Neural cell (in vitro differentiated cells): ENCODE measurements around the gene CC2D1A. TPM values are rescaled to one million over a fixed set of nuclear protein-coding genes. Genes with fewer than 3 reads are reported as not detected.

Experiments used
- H2AFZ ChIP-seq: fragments of 200-600, 300-800 bp; sonication (generic), shearing (Covaris generic); 2 replicates; pipeline ENCODE4 v1.6.0; 2014; ENCODE audit warnings: low read depth, mild to moderate bottlenecking, antibody characterized with exemption, low read length, moderate library complexity
- H3F3A ChIP-seq: fragments of 200-600 bp; shearing (Covaris generic); 2 replicates; pipeline ENCODE4 v1.6.1; 2016; ENCODE audit warnings: mild to moderate bottlenecking, moderate library complexity, mixed read lengths, antibody characterized with exemption, low read length; ENCODE audit not compliant: insufficient read depth, poor library complexity, severe bottlenecking
- H3K27ac ChIP-seq: fragments of 200-600, 300-800 bp; sonication (generic), shearing (Covaris generic); 2 replicates; pipeline ENCODE4 v1.5.1; 2014; ENCODE audit warnings: mild to moderate bottlenecking, low read length, moderate library complexity
- H3K27me3 ChIP-seq: fragments of 300-800, 200-600 bp; sonication (generic), shearing (Covaris generic); 2 replicates; pipeline ENCODE4 v1.6.0; 2014; ENCODE audit warnings: mild to moderate bottlenecking, low read depth, low read length, moderate library complexity; ENCODE audit not compliant: insufficient read depth
- H3K36me3 ChIP-seq: fragments of 300-800, 200-600 bp; sonication (generic), shearing (Covaris generic); 2 replicates; pipeline ENCODE4 v1.5.1; 2014; ENCODE audit warnings: mild to moderate bottlenecking, antibody characterized with exemption, low read length, moderate library complexity; ENCODE audit not compliant: insufficient read depth
- H3K4me2 ChIP-seq: fragments of 300-800, 200-600 bp; sonication (generic), shearing (Covaris generic); 2 replicates; pipeline ENCODE4 v1.6.0; 2014; ENCODE audit warnings: mild to moderate bottlenecking, low read length
- H3K4me3 ChIP-seq: fragments of 300-800, 200-600 bp; sonication (generic), shearing (Covaris generic); 2 replicates; pipeline ENCODE4 v1.5.1; 2014; ENCODE audit warnings: mild to moderate bottlenecking, low read length, moderate library complexity
- H3K79me2 ChIP-seq: fragments of 200-600 bp; shearing (Covaris generic); replicated peaks from 2 replicates; pipeline ENCODE4 v1.6.0; 2014; ENCODE audit warnings: mild to moderate bottlenecking, low read length, moderate library complexity; ENCODE audit not compliant: insufficient read depth
- H3K9ac ChIP-seq: fragments of 300-800, 200-600 bp; sonication (generic), shearing (Covaris generic); 2 replicates; pipeline ENCODE4 v1.6.1; 2016; ENCODE audit warnings: mild to moderate bottlenecking, low read length, mixed read lengths
- H3K9me2 ChIP-seq: fragments of 200-600 bp; shearing (Covaris generic); 2 replicates; pipeline ENCODE4 v1.6.1; 2016; ENCODE audit warnings: mild to moderate bottlenecking, low read length, mixed read lengths; ENCODE audit not compliant: insufficient read depth
- H3K9me3 ChIP-seq: fragments of 200-600, 300-800 bp; sonication (generic), shearing (Covaris generic); 2 replicates; pipeline ENCODE4 v1.6.1; 2016; ENCODE audit warnings: mild to moderate bottlenecking, mixed run types, low read length, moderate library complexity, mixed read lengths
- H4K20me1 ChIP-seq: fragments of 200-600 bp; shearing (Covaris generic); 2 replicates; pipeline ENCODE4 v1.6.1; 2016; ENCODE audit warnings: mild to moderate bottlenecking, mixed run types; ENCODE audit not compliant: insufficient read depth
- EP300 ChIP-seq: fragments of 450-650 bp; conservative IDR thresholded peaks from 2 replicates; pipeline ENCODE4 v1.6.1; 2014; ENCODE audit warnings: antibody characterized with exemption, mild to moderate bottlenecking, moderate library complexity; ENCODE audit not compliant: poor library complexity, severe bottlenecking
- EZH2 ChIP-seq: fragments of 200-600, 300-800 bp; shearing (Covaris generic), sonication (generic); IDR thresholded peaks from 2 replicates; pipeline ENCODE4 v1.6.1; 2014; ENCODE audit warnings: antibody characterized with exemption, low read length, borderline replicate concordance, mild to moderate bottlenecking; ENCODE audit not compliant: insufficient read depth, poor library complexity, severe bottlenecking
- MXI1 ChIP-seq: fragments of 450-650 bp; conservative IDR thresholded peaks from 2 replicates; pipeline ENCODE4 v1.6.1; 2014; ENCODE audit warnings: antibody characterized with exemption, mild to moderate bottlenecking; ENCODE audit not compliant: poor library complexity, severe bottlenecking
- POLR2AphosphoS5 ChIP-seq: IDR thresholded peaks from 2 replicates; pipeline ENCODE4 v1.6.1; 2012
- RAD21 ChIP-seq: fragments of 450-650 bp; conservative IDR thresholded peaks from 2 replicates; pipeline ENCODE4 v1.6.1; 2014; ENCODE audit warnings: antibody characterized with exemption, mild to moderate bottlenecking, moderate library complexity
- REST ChIP-seq: IDR thresholded peaks from 2 replicates; pipeline ENCODE4 v1.6.1; 2012; ENCODE audit warnings: borderline replicate concordance
- SMC3 ChIP-seq: fragments of 450-650 bp; conservative IDR thresholded peaks from 2 replicates; pipeline ENCODE4 v1.6.1; 2014; ENCODE audit warnings: antibody characterized with exemption, mild to moderate bottlenecking, moderate library complexity; ENCODE audit not compliant: poor library complexity
- TAF1 ChIP-seq: IDR thresholded peaks from 2 replicates; pipeline ENCODE4 v1.6.1; 2012; ENCODE audit warnings: low read depth
- polyA plus RNA-seq: library from polyadenylated mRNA; depleted of rRNA; stranded (reverse); fragments of >200 nt; gene quantifications from 2 replicates; pipeline ENCODE4 v1.2.3, GENCODE V29; 2014
- TF ChIP-seq, protein P1 (sequence below): fragments of 450-650 bp; IDR thresholded peaks from 2 replicates; pipeline ENCODE4 v1.5.1; 2014; ENCODE audit warnings: antibody characterized with exemption, mild to moderate bottlenecking, moderate library complexity; ENCODE audit not compliant: poor library complexity, severe bottlenecking

Gene CC2D1A
- polyA plus RNA-seq, 1 donor from 2014 or later: 24.5 TPM

DNA sequence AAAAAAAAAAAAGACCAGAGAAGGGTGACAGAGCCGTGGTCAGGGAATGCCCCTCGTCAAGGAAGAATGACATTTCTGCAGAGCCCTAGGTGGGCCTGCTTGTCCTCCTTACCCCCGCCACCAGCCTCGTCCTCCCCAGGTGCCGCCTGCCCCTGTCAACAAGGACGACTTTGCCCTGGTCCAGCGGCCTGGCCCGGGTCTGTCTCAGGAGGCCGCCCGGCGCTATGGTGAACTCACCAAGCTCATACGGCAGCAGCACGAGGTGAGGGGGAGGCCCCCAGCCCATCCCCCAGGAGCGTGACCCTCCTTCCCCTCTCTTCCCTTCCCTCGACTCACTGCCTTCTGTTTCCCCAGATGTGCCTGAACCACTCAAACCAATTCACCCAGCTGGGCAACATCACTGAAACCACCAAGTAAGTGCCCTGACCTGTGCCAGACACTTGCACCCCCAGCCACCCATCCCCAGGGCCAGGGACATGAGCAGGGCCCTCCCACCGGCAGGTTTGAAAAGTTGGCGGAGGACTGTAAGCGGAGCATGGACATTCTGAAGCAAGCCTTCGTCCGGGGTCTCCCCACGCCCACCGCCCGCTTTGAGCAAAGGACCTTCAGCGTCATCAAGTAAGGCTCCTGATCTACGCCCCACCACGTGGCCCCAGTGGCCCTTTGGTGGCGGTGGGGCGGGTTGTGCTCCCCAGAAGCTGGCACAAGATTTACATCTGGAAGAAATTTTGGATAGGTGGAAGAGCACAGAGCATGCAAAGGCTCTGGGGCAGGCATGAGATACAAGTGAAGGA, 17.4 kb downstream of the CC2D1A start:
- no peaks in the 10 kb centered on the region for H3K79me2 ChIP-seq
- peaks cover 9% of the 10 kb centered on the region for H3K36me3 ChIP-seq
- no peaks in the 10 kb centered on the region for H3K9me2 ChIP-seq
- TF ChIP-seq EP300: no peak
- TF ChIP-seq REST: no peak
- TF ChIP-seq SMC3: no peak
- TF ChIP-seq, protein P1, sequence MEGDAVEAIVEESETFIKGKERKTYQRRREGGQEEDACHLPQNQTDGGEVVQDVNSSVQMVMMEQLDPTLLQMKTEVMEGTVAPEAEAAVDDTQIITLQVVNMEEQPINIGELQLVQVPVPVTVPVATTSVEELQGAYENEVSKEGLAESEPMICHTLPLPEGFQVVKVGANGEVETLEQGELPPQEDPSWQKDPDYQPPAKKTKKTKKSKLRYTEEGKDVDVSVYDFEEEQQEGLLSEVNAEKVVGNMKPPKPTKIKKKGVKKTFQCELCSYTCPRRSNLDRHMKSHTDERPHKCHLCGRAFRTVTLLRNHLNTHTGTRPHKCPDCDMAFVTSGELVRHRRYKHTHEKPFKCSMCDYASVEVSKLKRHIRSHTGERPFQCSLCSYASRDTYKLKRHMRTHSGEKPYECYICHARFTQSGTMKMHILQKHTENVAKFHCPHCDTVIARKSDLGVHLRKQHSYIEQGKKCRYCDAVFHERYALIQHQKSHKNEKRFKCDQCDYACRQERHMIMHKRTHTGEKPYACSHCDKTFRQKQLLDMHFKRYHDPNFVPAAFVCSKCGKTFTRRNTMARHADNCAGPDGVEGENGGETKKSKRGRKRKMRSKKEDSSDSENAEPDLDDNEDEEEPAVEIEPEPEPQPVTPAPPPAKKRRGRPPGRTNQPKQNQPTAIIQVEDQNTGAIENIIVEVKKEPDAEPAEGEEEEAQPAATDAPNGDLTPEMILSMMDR: no peak
- TF ChIP-seq TAF1: no peak
- TF ChIP-seq MXI1: no peak
- no peak for TF ChIP-seq POLR2AphosphoS5
- no peak for TF ChIP-seq EZH2
- no peak for TF ChIP-seq RAD21
- H2AFZ ChIP-seq: no peak overlapping the region
- H3K27me3 ChIP-seq: no peaks in the 10 kb centered on the region
- H3K27ac ChIP-seq: no peak overlapping the region
- no peak overlapping the region for H3K9ac ChIP-seq
- no peaks in the 10 kb centered on the region for H3K9me3 ChIP-seq
- no peaks in the 10 kb centered on the region for H3F3A ChIP-seq
- no peak overlapping the region for H3K4me2 ChIP-seq
- H4K20me1 ChIP-seq: no peaks in the 10 kb centered on the region
- no peak overlapping the region for H3K4me3 ChIP-seq

DNA sequence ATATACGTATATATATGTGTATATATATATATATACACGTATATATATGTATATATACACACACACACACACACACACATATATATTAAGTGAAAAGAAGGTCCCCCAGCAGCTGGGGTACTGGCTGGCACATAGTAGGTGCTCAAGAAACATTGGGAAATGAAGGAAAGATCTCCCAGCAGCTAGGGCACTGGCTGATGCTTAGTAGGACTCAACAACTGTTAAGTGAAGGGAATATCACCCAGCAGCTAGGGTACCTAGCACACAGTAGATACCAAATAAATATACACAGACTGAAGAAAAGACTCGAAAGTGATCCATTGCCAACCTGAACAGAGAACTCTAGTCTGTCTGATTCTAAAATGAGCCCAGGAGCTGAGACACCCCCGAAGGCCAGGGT, 20.0 kb downstream of the CC2D1A start:
- Histone ChIP-seq H2AFZ (no peak overlapping the region), H4K20me1 (no peaks in the 10 kb centered on the region), H3K79me2 (no peaks in the 10 kb centered on the region), H3F3A (no peaks in the 10 kb centered on the region), H3K4me2 (no peak overlapping the region), H3K9me3 (no peaks in the 10 kb centered on the region), H3K4me3 (no peak overlapping the region), H3K36me3 (peaks cover 3% of the 10 kb centered on the region), H3K9ac (no peak overlapping the region), H3K27ac (no peak overlapping the region), H3K9me2 (no peaks in the 10 kb centered on the region), H3K27me3 (no peaks in the 10 kb centered on the region)
- TF ChIP-seq EP300 (no peak), TAF1 (no peak), RAD21 (no peak), POLR2AphosphoS5 (no peak), SMC3 (no peak), MXI1 (no peak), EZH2 (no peak), REST (no peak)
- TF ChIP-seq, protein P1: no peak
